Loucy (cell line): Measurements from ENCODE around the gene NFKBIA.

ENCODE experiments used
- H2AFZ ChIP-seq: fragments of 200-600 bp; sonication (generic); 2 replicates; pipeline ENCODE4 v1.6.0; 2016; ENCODE audit warnings: antibody characterized with exemption, mild to moderate bottlenecking, low read length, moderate library complexity
- H3F3A ChIP-seq: fragments of 200-600 bp; 2 replicates; pipeline ENCODE4 v1.6.0; 2016; ENCODE audit warnings: antibody characterized with exemption, low read depth, mild to moderate bottlenecking
- H3K27me3 ChIP-seq: fragments of 200-600 bp; sonication (generic); 2 replicates; pipeline ENCODE4 v1.6.1; 2014; ENCODE audit warnings: low read length, mild to moderate bottlenecking; ENCODE audit not compliant: insufficient read depth, poor library complexity, severe bottlenecking
- H3K36me3 ChIP-seq: fragments of 200-600 bp; sonication (generic); 2 replicates; pipeline ENCODE4 v1.6.1; 2016; ENCODE audit warnings: low read length; ENCODE audit not compliant: insufficient read depth
- H3K4me1 ChIP-seq: fragments of 200-600 bp; sonication (generic); 2 replicates; pipeline ENCODE4 v1.5.1; 2014; ENCODE audit warnings: low read length, mild to moderate bottlenecking; ENCODE audit not compliant: insufficient read depth, poor library complexity, severe bottlenecking
- H3K4me2 ChIP-seq: fragments of 200-600 bp; sonication (generic); 2 replicates; pipeline ENCODE4 v1.6.0; 2014; ENCODE audit warnings: antibody characterized with exemption, low read length, low read depth, mild to moderate bottlenecking; ENCODE audit not compliant: poor library complexity, severe bottlenecking
- H3K4me3 ChIP-seq: fragments of 200-600 bp; sonication (generic); 2 replicates; pipeline ENCODE4 v1.5.1; 2014; ENCODE audit warnings: low read length, mild to moderate bottlenecking, mixed read lengths; ENCODE audit not compliant: poor library complexity, severe bottlenecking
- H3K79me2 ChIP-seq: fragments of 200-600 bp; sonication (generic); 2 replicates; pipeline ENCODE4 v1.6.1; 2014; ENCODE audit warnings: low read length; ENCODE audit not compliant: insufficient read depth
- H3K9ac ChIP-seq: fragments of 200-600 bp; sonication (generic); 2 replicates; pipeline ENCODE4 v1.6.0; 2014; ENCODE audit warnings: mild to moderate bottlenecking, low read depth, low read length, moderate library complexity; ENCODE audit not compliant: poor library complexity, severe bottlenecking
- H3K9me2 ChIP-seq: fragments of 200-600 bp; sonication (generic); replicated peaks from 2 replicates; pipeline ENCODE4 v1.6.1; 2016; ENCODE audit warnings: low read depth, low read length, mixed read lengths
- H3K9me3 ChIP-seq: fragments of 200-600 bp; sonication (generic); 2 replicates; pipeline ENCODE4 v1.6.1; 2014; ENCODE audit warnings: mild to moderate bottlenecking, antibody characterized with exemption, low read length, low read depth; ENCODE audit not compliant: insufficient read depth
- H4K20me1 ChIP-seq: fragments of 200-600 bp; sonication (generic); 2 replicates; pipeline ENCODE4 v1.6.0; 2014; ENCODE audit warnings: antibody characterized with exemption, low read length, mild to moderate bottlenecking; ENCODE audit not compliant: insufficient read depth, poor library complexity, severe bottlenecking
- CTCF ChIP-seq: fragments of 200-600 bp; sonication (generic); conservative IDR thresholded peaks from 2 replicates; pipeline ENCODE4 v1.5.1; 2014; ENCODE audit warnings: mild to moderate bottlenecking, antibody characterized with exemption, low read length
- EZH2phosphoT487 ChIP-seq: fragments of 200-600 bp; IDR thresholded peaks from 2 replicates; pipeline ENCODE4 v1.6.1; 2018; ENCODE audit warnings: antibody characterized with exemption, mild to moderate bottlenecking, moderate library complexity, borderline replicate concordance

Gene NFKBIA

DNA sequence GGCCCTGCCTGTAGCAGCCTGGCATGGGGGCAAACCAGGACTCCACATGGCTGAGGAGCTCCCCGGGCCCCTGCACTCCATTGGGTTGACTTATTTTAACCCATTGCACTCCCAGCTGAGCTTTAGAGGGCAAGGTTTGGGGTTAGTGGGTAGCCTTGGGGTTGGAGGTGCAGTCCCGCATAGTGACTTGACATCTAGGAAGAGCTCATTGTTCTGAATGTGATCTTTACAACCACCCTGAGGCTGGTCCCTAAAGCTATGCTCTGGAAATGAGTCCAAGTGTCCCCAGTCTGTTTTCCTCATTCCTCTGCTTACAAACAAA lies 36.4 kb downstream of the NFKBIA start:
- TF ChIP-seq CTCF = no peak
- TF ChIP-seq EZH2phosphoT487 = no peak
- Histone ChIP-seq H3K9ac (no peak overlapping the region), H3K4me1 (no peaks in the 10 kb centered on the region), H3K9me3 (no peaks in the 10 kb centered on the region), H3K4me3 (no peak overlapping the region), H3K79me2 (no peaks in the 10 kb centered on the region), H4K20me1 (no peaks in the 10 kb centered on the region), H3K9me2 (no peaks in the 10 kb centered on the region), H3K4me2 (no peak overlapping the region), H3F3A (no peaks in the 10 kb centered on the region), H2AFZ (peak overlapping the region; percentile 24; the same call in 1 of the 2 replicates), H3K36me3 (no peaks in the 10 kb centered on the region), H3K27me3 (no peaks in the 10 kb centered on the region)

GRCh38 chr14:35367056-35367372 lies 37.5 kb downstream of the NFKBIA start:
- Histone ChIP-seq H3K27me3 (no peaks in the 10 kb centered on the region), H3K4me2 (no peak overlapping the region), H3K79me2 (no peaks in the 10 kb centered on the region), H3F3A (no peaks in the 10 kb centered on the region), H2AFZ (no peak overlapping the region), H3K9me2 (no peaks in the 10 kb centered on the region), H3K4me3 (no peak overlapping the region), H3K9me3 (no peaks in the 10 kb centered on the region), H4K20me1 (no peaks in the 10 kb centered on the region), H3K9ac (no peak overlapping the region), H3K36me3 (no peaks in the 10 kb centered on the region), H3K4me1 (no peaks in the 10 kb centered on the region)
- TF ChIP-seq EZH2phosphoT487 = no peak
- TF ChIP-seq CTCF = no peak

DNA sequence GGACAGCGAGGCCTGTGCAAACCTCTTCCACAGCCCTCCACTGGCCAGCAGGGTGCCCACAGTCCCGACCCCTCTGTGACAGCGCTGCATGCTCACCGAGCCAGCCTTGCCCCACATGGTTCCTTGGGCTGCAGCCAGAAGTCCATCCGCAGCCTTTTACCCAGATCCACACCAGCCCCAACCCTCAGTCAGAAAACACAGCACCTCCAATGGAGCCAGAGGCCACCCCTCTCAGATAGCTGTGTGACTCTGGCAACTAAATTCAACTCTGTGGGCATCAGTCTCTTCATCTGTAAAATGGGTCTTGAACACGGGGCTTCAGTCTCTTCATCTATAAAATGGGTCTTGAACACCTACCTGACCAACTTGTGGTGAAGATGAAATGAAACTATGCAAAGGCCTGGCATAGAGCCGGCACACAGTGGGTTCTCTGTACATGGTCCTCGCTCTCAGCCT lies 38.0 kb downstream of the NFKBIA start:
- Histone ChIP-seq H4K20me1 (no peaks in the 10 kb centered on the region), H3K9me3 (no peaks in the 10 kb centered on the region), H3K9me2 (no peaks in the 10 kb centered on the region), H3F3A (no peaks in the 10 kb centered on the region), H2AFZ (no peak overlapping the region), H3K79me2 (no peaks in the 10 kb centered on the region), H3K4me3 (no peak overlapping the region), H3K4me1 (no peaks in the 10 kb centered on the region), H3K27me3 (no peaks in the 10 kb centered on the region), H3K36me3 (no peaks in the 10 kb centered on the region), H3K4me2 (no peak overlapping the region), H3K9ac (no peak overlapping the region)
- TF ChIP-seq EZH2phosphoT487 = no peak
- no peak for TF ChIP-seq CTCF
